Kidney epithelial cell (primary cell): ENCODE data around the gene SVBP. TPM values are rescaled to one million over a fixed set of nuclear protein-coding genes. Genes with fewer than 3 reads are reported as not detected.

Experiments
- DNase-seq: peaks from one replicate; pipeline ENCODE4 v3.0.0-alpha.2; 2010; ENCODE audit warnings: low read depth
- H3K27me3 ChIP-seq: 2 replicates; pipeline ENCODE4 v1.6.0; 2011; ENCODE audit warnings: low read length; ENCODE audit not compliant: control insufficient read depth, insufficient read depth
- H3K36me3 ChIP-seq: 2 replicates; pipeline ENCODE4 v1.5.1; 2011; ENCODE audit warnings: low read length; ENCODE audit not compliant: control insufficient read depth, insufficient read depth
- H3K4me3 ChIP-seq: 2 replicates; pipeline ENCODE4 v1.5.1; 2011; ENCODE audit warnings: low read depth, mild to moderate bottlenecking, control low read depth, low read length
- CTCF ChIP-seq: IDR thresholded peaks from 2 replicates; pipeline ENCODE4 v1.5.1; 2011; ENCODE audit warnings: mild to moderate bottlenecking, moderate library complexity, low read length, control low read depth, inconsistent platforms; ENCODE audit not compliant: insufficient read depth, poor library complexity, severe bottlenecking
- total RNA-seq: library from RNA; depleted of rRNA; stranded (reverse); fragments of >200 nt; gene quantifications from 2 replicates; pipeline ENCODE4 v1.2.3, GENCODE V29; 2015

The SVBP gene
- total RNA-seq, 1 donor from 2014 or later, result 39.7 TPM

GRCh38 chr1:42806171-42806570 lies 11.0 kb downstream of the SVBP start:
- no peak for DNase-seq
- no peak overlapping the region for H3K4me3 ChIP-seq
- H3K36me3 ChIP-seq, result no peaks in the 10 kb centered on the region
- no peaks in the 10 kb centered on the region for H3K27me3 ChIP-seq
- TF ChIP-seq CTCF, result no peak

DNA sequence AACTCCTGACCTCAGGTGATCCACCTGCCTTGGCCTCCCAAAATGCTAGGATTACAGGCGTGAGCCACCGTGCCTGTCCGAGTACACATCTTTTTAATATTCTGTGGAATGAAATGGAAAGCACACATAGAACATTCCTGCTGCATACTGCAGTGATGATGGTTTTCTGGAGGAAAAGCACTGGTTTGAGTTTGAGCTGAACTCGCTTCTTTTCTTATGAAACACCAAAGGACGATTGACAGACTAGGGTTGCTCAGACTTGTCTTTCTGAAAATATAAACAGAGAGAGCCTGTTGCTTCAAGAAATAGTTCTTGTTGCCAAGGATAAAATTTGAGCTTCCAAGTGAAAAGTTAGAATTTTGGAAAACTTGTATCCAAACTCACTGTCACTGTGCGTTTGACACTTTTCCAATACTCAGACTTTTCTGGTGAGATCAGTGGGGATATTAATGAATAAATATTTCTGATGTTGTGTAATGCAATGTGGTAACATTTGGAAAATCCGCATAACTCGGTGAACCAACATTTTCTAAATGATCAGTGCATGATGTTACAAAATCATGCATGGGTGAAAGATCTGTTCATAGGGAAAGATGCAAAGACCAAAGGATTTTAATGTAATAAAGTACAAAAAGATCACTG lies 15.2 kb downstream of the SVBP start:
- Histone ChIP-seq H3K36me3 (no peaks in the 10 kb centered on the region), H3K4me3 (no peak overlapping the region), H3K27me3 (no peaks in the 10 kb centered on the region)
- no peak for DNase-seq
- TF ChIP-seq CTCF, result no peak

DNA sequence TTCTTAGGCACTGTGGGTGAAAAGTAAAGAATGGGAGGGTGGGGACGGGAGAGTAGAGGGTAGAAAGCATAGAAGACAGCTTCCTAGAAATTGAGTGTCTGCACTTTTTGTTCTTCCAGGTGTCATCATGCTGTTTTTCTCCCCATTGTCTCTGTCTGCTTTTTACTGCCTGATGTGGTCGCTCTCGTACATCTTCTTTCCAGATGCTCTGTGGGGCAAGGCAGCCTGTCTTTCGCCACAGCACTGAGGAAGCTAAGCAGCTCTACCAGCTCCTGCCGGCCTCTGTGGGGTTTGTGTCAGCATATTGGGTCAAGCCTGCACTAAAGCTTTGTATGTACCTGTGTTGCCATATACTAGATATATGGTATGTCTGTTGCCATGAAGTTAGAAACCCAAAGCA lies 19.2 kb downstream of the SVBP start:
- Histone ChIP-seq H3K4me3 (no peak overlapping the region), H3K27me3 (no peaks in the 10 kb centered on the region)
- no peak for DNase-seq

DNA sequence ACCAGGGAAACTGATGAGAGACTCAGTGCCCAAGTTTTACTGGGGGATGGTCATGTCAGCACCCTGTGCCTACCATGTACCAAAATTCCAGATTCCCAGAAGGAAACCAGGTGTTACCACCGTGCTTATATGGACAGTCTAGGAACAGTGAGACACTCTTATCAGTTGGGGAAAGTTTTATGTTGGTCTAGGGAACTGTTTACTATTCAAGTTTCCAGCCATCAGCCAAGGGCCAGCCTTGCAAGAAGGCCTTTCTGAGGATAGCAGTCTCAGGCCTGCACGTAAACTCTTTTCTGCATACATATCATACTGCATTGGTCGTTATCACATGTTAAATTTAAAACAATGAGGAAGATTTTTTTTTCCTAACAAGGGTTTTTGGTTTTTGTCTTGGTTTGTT lies 19.8 kb downstream of the SVBP start:
- Histone ChIP-seq H3K4me3 (no peak overlapping the region), H3K27me3 (no peaks in the 10 kb centered on the region), H3K36me3 (no peaks in the 10 kb centered on the region)
- no peak for DNase-seq
- no peak for TF ChIP-seq CTCF

More for the DNA sequence above, 19.2 kb downstream of the SVBP start:
- no peak for TF ChIP-seq CTCF
- H3K36me3 ChIP-seq, result no peaks in the 10 kb centered on the region

GRCh38 chr1:42793824-42794223 lies 23.4 kb downstream of the SVBP start:
- H3K27me3 ChIP-seq, result no peaks in the 10 kb centered on the region
- no peak for TF ChIP-seq CTCF
- no peak for DNase-seq
- H3K36me3 ChIP-seq, result no peaks in the 10 kb centered on the region
- H3K4me3 ChIP-seq, result no peak overlapping the region

- no peaks in the 10 kb centered on the region for H3K36me3 ChIP-seq
- peaks cover 12% of the 10 kb centered on the region for H3K27me3 ChIP-seq
- no peak for DNase-seq
- TF ChIP-seq CTCF, result no peak
- H3K4me3 ChIP-seq, result no peak overlapping the region
These were observed 29.2 kb downstream of the SVBP start for GRCh38 chr1:42788021-42788420.
